Endothelial cell of umbilical vein (primary cell): ENCODE results near the gene KIF17. TPM values are rescaled to one million over a fixed set of nuclear protein-coding genes. Genes with fewer than 3 reads are reported as not detected.

ENCODE experiments used
- BruUV-seq: library from RNA; stranded (reverse); fragments of 400-500 nt; replicated peaks from 2 replicates; lab custom pipeline; 2021; lab: Mats Ljungman, UMichigan
- CTCF ChIA-PET: fragments of 300-600, 350-600 bp; sonication (Branson Sonifier 250); formaldehyde crosslinking; loops from one replicate; lab custom pipeline; 2021; ENCODE audit warnings: antibody characterized with exemption, inconsistent platforms; lab: Charles Lee
- POLR2A ChIA-PET: fragments of 300-600, 350-600 bp; sonication (Branson Sonifier 250); formaldehyde crosslinking; loops from one replicate; lab custom pipeline; 2021; ENCODE audit warnings: antibody characterized with exemption, inconsistent platforms; lab: Charles Lee
- DNase-seq: peaks from one replicate; pipeline ENCODE4 v3.0.0-alpha.2; 2011; ENCODE audit warnings: low read depth, low spot score
- FAIRE-seq: peaks from 2 replicates; lab custom pipeline; 2011; peaks lifted over from hg19 to GRCh38; lab: Jason Lieb, UNC
- H2AFZ ChIP-seq: 2 replicates; pipeline ENCODE4 v1.6.0; 2012; ENCODE audit warnings: low read depth, low read length, control low read depth, inconsistent platforms
- H3K27ac ChIP-seq: 2 replicates; pipeline ENCODE4 v1.5.1; 2011; ENCODE audit warnings: low read depth, mild to moderate bottlenecking, control low read depth, low read length, moderate library complexity; ENCODE audit not compliant: insufficient read depth
- H3K27me3 ChIP-seq, 2 experiments: 2 replicates each; pipeline versions ENCODE4 v1.6.0 to v1.6.1; 2011; ENCODE audit warnings: low read length in 2 of 2, mixed read lengths in 1 of 2; ENCODE audit not compliant: control insufficient read depth in 2 of 2, insufficient read depth in 2 of 2
- H3K36me3 ChIP-seq, 2 experiments: 2 replicates in 1 of 2; 3 replicates in 1 of 2; pipeline ENCODE4 v1.5.1; 2011; ENCODE audit warnings: low read length in 2 of 2, mild to moderate bottlenecking in 1 of 2, moderate library complexity in 1 of 2; ENCODE audit not compliant: control insufficient read depth in 2 of 2, insufficient read depth in 2 of 2; ENCODE audit errors: extremely low read depth in 1 of 2
- H3K4me1 ChIP-seq: 3 replicates; pipeline ENCODE4 v1.5.1; 2011; ENCODE audit warnings: mild to moderate bottlenecking, low read length; ENCODE audit not compliant: control insufficient read depth, insufficient read depth; ENCODE audit errors: extremely low read depth
- H3K4me2 ChIP-seq: 2 replicates; pipeline ENCODE4 v1.6.1; 2011; ENCODE audit warnings: low read length, control low read depth, mixed read lengths; ENCODE audit not compliant: insufficient read depth
- H3K4me3 ChIP-seq, 3 experiments: fragments of 200-600 bp in 1 of 3; sonication (generic), shearing (Covaris generic) in 1 of 3; replicated peaks in 1 of 3; 2 replicates each; pipeline ENCODE4 v1.5.1; 2011 to 2016; ENCODE audit warnings: control low read depth in 3 of 3, low read length in 3 of 3, mild to moderate bottlenecking in 2 of 3, inconsistent platforms in 1 of 3, low read depth in 1 of 3, moderate library complexity in 1 of 3; ENCODE audit not compliant: insufficient read depth in 1 of 3
- H3K79me2 ChIP-seq: 2 replicates; pipeline ENCODE4 v1.6.0; 2012; ENCODE audit warnings: low read length, inconsistent platforms; ENCODE audit not compliant: control insufficient read depth, insufficient read depth
- H3K9ac ChIP-seq: replicated peaks from 2 replicates; pipeline ENCODE3; 2011; ENCODE audit warnings: low read length, control low read depth; ENCODE audit not compliant: insufficient read depth; ENCODE audit errors: extremely low read depth
- H3K9me1 ChIP-seq: replicated peaks from 3 replicates; pipeline ENCODE4 v1.6.0; 2011; ENCODE audit warnings: mild to moderate bottlenecking, low read length; ENCODE audit not compliant: control insufficient read depth, insufficient read depth; ENCODE audit errors: extremely low read depth
- H3K9me3 ChIP-seq: replicated peaks from 2 replicates; pipeline ENCODE4 v1.5.1; 2012; ENCODE audit warnings: low read length, inconsistent platforms; ENCODE audit not compliant: control insufficient read depth, insufficient read depth
- H4K20me1 ChIP-seq: replicated peaks from 2 replicates; pipeline ENCODE3; 2011; ENCODE audit warnings: mild to moderate bottlenecking, low read length; ENCODE audit not compliant: control insufficient read depth, insufficient read depth; ENCODE audit errors: extremely low read depth
- CTCF ChIP-seq, 2 donors: IDR thresholded peaks; 1 replicate in 1 of 2; 2 replicates in 1 of 2; pipeline ENCODE4 v1.5.1; 2011; ENCODE audit warnings: low read length in 2 of 2, mild to moderate bottlenecking in 2 of 2, moderate library complexity in 2 of 2, control low read depth in 1 of 2, inconsistent platforms in 1 of 2, low read depth in 1 of 2; ENCODE audit not compliant: insufficient read depth in 1 of 2; ENCODE audit errors: extremely low read depth in 1 of 2
- EZH2 ChIP-seq: IDR thresholded peaks from 2 replicates; pipeline ENCODE4 v1.6.1; 2012; ENCODE audit warnings: borderline replicate concordance, low read depth, mild to moderate bottlenecking, moderate library complexity, low read length, inconsistent platforms; ENCODE audit not compliant: severe bottlenecking
- FOS ChIP-seq: IDR thresholded peaks from 2 replicates; pipeline ENCODE4 v1.6.1; 2011; ENCODE audit warnings: mild to moderate bottlenecking, low read length, moderate library complexity, borderline replicate concordance; ENCODE audit not compliant: insufficient read depth
- GATA2 ChIP-seq: IDR thresholded peaks from 2 replicates; pipeline ENCODE4 v1.7.0; 2011; ENCODE audit warnings: low read depth, mild to moderate bottlenecking, moderate library complexity, mixed read lengths, low read length; ENCODE audit not compliant: insufficient read length, insufficient read depth
- JUN ChIP-seq: IDR thresholded peaks from 2 replicates; pipeline ENCODE4 v1.6.1; 2011; ENCODE audit warnings: borderline replicate concordance, low read depth; ENCODE audit not compliant: insufficient read length, insufficient read depth
- MAX ChIP-seq: IDR thresholded peaks from 2 replicates; pipeline ENCODE4 v1.6.1; 2011; ENCODE audit not compliant: insufficient read depth, insufficient read length
- MYC ChIP-seq: IDR thresholded peaks from one replicate; pipeline ENCODE4 v1.6.1; 2011; ENCODE audit warnings: mild to moderate bottlenecking, low read depth, low read length
- POLR2A ChIP-seq: IDR thresholded peaks from 2 replicates; pipeline ENCODE4 v1.6.1; 2012; ENCODE audit warnings: low read depth, mild to moderate bottlenecking, control low read depth, low read length
- POLR2AphosphoS5 ChIP-seq: IDR thresholded peaks from 2 replicates; pipeline ENCODE4 v1.6.1; 2012; ENCODE audit warnings: low read depth, mild to moderate bottlenecking, control low read depth, low read length, moderate library complexity; ENCODE audit not compliant: insufficient read depth
- dilution Hi-C: fragments of 300-500 bp; cut with MboI; formaldehyde crosslinking; loops from one replicate; pipeline ENCODE4 v1.15.0; 2019; ENCODE audit warnings: low sequenced_read_pairs; ENCODE audit not compliant: extremely low pct_ligation_motif_present
- intact Hi-C: fragments of 100-400 bp; cut with micrococcal nuclease; formaldehyde crosslinking; loops from one replicate; pipeline ENCODE4 v1.10.0; 2022
- polyA plus RNA-seq, 4 experiments: library from polyadenylated mRNA; depleted of rRNA in 3 of 4; stranded (reverse) in 3 of 4; unstranded in 1 of 4; fragments of >200 nt; gene quantifications; 2 replicates each; pipeline versions ENCODE4 v1.2.1 to v1.2.3, GENCODE V29; 2011 to 2012; ENCODE audit warnings: missing spikeins in 1 of 4
- total RNA-seq: library from RNA; stranded (reverse); gene quantifications from 2 replicates; pipeline ENCODE4 v1.2.3, GENCODE V29; 2021

Gene KIF17
- total and polyA plus RNA-seq, 2 donors (not counting 3 experiments of a cell fraction or from before 2014, with no cell fraction given): 1.1 to 1.5 TPM

- H3K4me3 ChIP-seq: no peak overlapping the region
- no peak overlapping the region for H3K4me2 ChIP-seq
- H3K9ac ChIP-seq: no peak overlapping the region
- H3K27ac ChIP-seq: no peak overlapping the region
- H3K9me1 ChIP-seq: no peaks in the 10 kb centered on the region
- H4K20me1 ChIP-seq: no peaks in the 10 kb centered on the region
- intact Hi-C loops: no loop called here
- no TSS peak for BruUV-seq
- no peaks in the 10 kb centered on the region for H3K4me1 ChIP-seq
- no peak for DNase-seq
- no peaks in the 10 kb centered on the region for H3K9me3 ChIP-seq
- dilution Hi-C loops: no loop called here
- TF ChIP-seq EZH2 (no peak), GATA2 (no peak), POLR2A (no peak), MYC (no peak), CTCF (IDR thresholded peaks at IDR 0.05; ENCODE audit: extremely low read depth in 1 of 2, insufficient read depth in 1 of 2, low read depth in 1 of 2, low read length in 2 of 2) (no peak), FOS (no peak), MAX (no peak), POLR2AphosphoS5 (no peak), JUN (no peak)
- FAIRE-seq: no peak
- no peaks in the 10 kb centered on the region for H3K79me2 ChIP-seq
- no peak overlapping the region for H2AFZ ChIP-seq
- no peaks in the 10 kb centered on the region for H3K36me3 ChIP-seq
- ChIA-PET POLR2A (interaction anchor here (0.6 kb wide), 1 partner anchor 11 kb away, joined by 3 read pairs; no protein-coding TSS in a partner anchor), CTCF (interaction anchor here (0.9 kb wide), 1 partner anchor 22 kb away, joined by 3 read pairs; no protein-coding TSS in a partner anchor)
- no peaks in the 10 kb centered on the region for H3K27me3 ChIP-seq
Measured at GRCh38 chr1:20723537-20724363, 5.9 kb upstream of the KIF17 start.
